ENCODE data around the gene MKS1.

DNA sequence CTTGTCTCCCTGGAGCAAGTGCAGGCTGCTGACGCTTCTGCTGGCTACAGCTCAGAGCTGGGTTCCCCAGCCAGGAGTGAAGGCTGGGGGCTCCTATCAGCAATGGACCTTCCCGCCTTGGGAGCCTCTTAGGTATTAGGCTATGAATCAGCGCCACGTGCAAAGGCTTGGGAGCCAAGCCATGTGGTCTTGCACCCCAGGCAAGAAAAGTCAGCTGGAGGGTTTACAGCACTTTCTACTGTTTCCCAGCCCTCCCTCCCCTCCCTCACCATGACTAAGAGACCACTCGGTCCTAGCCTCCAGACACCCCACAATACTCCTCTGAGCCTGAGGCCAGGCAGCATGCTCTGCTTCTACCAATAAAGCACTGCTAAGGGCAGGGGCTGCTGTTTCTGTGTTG lies 14.3 kb downstream of the MKS1 start:
- TF ChIP-seq, protein P1, sequence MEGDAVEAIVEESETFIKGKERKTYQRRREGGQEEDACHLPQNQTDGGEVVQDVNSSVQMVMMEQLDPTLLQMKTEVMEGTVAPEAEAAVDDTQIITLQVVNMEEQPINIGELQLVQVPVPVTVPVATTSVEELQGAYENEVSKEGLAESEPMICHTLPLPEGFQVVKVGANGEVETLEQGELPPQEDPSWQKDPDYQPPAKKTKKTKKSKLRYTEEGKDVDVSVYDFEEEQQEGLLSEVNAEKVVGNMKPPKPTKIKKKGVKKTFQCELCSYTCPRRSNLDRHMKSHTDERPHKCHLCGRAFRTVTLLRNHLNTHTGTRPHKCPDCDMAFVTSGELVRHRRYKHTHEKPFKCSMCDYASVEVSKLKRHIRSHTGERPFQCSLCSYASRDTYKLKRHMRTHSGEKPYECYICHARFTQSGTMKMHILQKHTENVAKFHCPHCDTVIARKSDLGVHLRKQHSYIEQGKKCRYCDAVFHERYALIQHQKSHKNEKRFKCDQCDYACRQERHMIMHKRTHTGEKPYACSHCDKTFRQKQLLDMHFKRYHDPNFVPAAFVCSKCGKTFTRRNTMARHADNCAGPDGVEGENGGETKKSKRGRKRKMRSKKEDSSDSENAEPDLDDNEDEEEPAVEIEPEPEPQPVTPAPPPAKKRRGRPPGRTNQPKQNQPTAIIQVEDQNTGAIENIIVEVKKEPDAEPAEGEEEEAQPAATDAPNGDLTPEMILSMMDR (IDR thresholded peaks at IDR 0.05), result no peak
- no peak for TF ChIP-seq POLR2A (IDR thresholded peaks at IDR 0.05)
